8988T (cell line): ENCODE results near the gene ALG1.
"Not testable (repeated sequence)": the region's sequence is repeated elsewhere in the genome, so short reads cannot be mapped to it uniquely, and the experiment has no call there.

Source experiments
- DNase-seq: peaks from one replicate; pipeline ENCODE4 v3.0.0; 2011

Gene ALG1, protein sequence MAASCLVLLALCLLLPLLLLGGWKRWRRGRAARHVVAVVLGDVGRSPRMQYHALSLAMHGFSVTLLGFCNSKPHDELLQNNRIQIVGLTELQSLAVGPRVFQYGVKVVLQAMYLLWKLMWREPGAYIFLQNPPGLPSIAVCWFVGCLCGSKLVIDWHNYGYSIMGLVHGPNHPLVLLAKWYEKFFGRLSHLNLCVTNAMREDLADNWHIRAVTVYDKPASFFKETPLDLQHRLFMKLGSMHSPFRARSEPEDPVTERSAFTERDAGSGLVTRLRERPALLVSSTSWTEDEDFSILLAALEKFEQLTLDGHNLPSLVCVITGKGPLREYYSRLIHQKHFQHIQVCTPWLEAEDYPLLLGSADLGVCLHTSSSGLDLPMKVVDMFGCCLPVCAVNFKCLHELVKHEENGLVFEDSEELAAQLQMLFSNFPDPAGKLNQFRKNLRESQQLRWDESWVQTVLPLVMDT

DNA sequence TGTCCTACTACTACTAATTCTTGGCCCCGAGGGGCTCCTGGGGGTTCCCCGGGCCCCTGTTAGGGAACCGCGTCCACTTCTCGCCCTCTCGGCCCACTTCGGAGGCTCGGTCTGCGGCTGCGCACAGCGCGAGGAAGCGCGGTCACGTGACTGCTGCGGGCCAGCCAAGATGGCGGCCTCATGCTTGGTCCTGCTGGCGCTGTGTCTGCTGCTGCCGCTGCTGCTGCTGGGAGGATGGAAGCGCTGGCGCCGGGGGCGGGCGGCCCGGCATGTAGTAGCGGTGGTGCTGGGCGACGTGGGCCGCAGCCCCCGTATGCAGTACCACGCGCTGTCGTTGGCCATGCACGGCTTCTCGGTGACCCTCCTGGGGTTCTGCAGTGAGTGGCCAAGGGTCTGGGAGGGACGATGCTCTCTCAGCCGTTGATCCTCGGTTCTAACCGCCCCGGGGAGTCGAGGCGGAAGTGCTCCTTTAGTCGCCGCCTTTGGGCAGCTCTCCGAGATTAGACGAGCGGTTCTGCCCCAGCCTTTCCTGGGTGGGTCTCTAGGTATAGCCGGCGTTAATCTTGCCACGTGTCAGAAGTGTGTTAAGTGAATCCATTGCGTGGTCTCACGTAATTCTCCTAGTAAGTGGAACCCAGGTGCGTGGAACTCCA, at the start of gene ALG1:
Gene ALG1 (plus strand): TSS at position 163 of the 653 bp plus-strand sequence. CDS start 7 bp downstream, at position 170.
- peak; percentile 66 for DNase-seq

DNA sequence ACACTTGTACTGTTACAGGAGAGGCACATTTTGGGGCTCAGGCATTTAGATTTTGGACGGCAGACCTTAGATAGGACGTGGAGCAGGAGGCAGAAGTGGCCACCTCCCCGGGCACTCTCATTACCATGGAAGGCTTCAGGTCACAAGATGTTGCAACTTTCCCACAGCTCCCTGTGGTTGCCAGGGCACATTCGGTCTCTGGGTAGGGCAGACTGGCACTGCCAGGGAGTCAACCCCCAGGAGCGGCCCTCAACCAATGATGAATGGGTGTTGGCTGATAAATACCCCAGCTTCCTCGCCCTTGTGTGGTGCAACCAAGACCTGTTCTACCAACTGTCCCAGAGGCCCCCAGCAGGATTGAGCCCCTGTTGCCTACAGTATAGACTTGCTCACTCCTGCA, 49.1 kb upstream of the ALG1 start:
- no peak for DNase-seq

DNA sequence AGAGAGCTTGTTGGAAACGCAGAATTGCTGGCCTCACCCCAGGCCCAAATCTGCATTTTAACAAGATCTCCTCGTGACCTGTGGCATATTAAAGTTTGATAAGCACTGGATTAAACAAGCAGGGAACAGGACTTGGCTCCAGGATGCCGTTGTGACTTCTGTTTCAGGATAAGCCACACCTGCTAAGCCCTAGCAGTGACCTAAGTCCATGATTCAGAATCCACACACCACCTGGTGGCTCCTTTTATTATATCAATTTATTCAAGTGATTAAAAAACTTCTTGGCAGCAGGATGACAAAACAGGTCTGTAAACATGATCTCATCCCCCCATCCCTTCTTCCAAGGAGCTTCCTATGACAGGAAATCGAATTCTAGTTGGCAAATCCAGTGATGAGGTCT, 47.0 kb upstream of the ALG1 start:
- peak; percentile 53 for DNase-seq

DNA sequence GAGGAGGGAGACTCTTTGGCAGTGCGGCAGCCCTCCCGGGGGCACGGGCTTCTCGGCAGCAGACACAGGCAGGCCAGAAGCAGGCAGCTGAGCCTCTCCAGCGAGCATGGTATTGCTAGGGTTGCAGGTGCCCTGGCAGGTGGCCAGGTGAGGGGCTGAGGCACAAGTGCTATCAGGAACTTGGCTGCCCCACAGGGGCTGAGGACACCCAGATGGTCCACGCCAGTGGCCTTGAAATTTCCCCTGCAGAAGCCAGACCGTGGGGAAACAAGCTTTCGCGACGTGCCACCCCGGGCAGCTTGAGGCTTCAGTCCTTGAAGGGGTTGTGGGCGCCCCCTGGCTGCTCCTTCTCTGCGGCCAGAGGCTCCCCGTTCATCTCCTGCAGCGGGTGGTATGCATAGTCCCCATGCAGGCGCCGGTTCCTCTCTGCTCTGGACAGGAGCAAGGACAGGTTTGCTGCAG, 46.4 kb upstream of the ALG1 start:
- DNase-seq = peak; percentile 72

DNA sequence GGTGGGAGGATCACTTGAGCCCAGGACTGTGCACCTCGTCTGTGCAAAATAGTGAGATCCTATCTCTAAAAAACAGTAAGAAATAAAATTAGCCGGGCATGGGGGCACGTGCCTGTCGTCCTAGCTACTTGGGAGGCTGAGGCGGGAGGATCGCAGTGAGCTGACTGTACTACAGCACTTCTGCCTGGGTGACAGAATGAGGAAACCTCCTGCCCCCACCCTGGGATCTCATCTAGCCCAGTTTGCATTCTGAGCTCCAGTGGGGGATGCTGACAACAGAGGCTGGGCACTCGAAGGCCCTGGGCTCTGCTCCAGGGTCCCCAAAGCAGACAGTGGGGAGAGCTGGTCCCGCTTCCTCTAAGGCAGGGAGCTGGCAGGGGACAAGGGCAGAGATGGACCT, 45.0 kb upstream of the ALG1 start:
- DNase-seq = no peak

DNA sequence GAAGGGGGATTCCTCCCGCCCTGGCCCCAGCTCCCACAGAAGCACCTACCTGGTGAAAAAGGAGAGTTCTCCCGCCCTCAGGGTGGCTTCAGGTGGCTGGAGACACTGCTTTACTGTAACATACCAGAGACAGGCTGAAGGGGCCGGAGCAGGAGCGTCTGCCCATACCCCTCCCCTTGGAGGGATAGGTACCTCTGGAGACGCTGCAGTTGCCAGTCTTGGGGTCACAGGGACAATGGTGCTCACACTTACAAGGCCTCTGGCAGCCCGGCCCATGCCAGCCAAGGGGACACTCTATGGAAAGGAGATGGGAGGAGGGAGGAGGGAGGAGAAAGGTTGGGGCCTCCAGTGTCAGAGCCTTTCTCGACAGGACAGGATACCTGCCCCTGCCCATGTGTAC, 44.6 kb upstream of the ALG1 start:
- no peak for DNase-seq

DNA sequence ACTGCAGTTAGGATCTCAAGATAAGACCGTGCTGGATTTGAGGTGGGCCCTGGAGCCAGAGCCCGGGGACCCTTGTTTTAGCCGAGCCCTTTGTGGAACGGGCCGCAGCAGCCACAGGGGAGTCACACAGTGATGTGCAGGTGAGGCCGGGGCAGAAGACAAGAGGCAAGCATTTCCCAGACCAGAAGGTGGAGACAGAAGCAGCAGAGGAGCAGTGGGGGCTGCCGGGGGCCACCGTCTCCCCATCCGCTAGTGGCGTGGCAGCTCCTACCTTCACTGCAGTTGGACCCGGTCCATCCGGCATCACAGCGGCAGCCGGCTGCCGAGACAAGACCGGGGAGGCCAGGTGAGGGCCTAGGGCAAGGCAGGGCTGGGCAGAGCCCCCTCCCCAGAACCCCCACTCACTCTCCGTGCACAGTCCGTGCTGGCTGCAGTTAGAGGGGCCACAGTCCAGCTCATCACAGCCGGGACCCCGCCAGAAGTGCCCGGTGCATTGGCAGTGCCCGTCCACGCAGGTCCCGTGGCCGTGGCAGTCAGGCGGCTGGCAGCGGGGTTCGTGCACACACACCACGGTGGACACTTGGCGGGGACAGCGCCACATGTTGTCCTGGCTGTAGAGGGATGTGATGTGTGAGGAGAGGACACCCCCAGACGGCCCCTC, 43.9 kb upstream of the ALG1 start:
- DNase-seq = no peak

DNA sequence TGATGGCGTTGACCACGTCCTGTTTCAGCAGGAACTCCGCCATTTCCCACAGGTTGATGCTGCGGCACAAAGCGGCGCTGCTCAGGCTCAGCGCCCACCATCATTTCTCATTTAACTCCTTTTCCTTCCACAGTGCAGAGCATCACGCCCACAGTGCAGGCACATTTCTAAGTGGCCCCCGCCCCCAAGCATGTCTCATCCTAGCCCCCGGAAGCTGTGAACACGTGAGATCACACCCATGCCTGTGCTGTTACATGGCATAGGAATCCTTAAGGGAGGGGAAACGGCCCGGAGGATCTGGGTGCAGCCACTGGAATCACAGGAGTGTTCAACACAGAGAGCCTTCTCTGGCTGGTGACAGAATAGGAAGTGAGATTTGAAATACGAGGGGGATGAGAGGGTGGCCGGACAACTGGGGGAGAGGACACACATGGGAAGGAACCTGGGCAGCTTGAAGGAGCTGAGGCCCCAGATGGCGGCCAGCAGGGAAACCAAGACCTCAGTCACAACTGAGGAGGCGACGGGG, 42.6 kb upstream of the ALG1 start:
- DNase-seq = no peak

DNA sequence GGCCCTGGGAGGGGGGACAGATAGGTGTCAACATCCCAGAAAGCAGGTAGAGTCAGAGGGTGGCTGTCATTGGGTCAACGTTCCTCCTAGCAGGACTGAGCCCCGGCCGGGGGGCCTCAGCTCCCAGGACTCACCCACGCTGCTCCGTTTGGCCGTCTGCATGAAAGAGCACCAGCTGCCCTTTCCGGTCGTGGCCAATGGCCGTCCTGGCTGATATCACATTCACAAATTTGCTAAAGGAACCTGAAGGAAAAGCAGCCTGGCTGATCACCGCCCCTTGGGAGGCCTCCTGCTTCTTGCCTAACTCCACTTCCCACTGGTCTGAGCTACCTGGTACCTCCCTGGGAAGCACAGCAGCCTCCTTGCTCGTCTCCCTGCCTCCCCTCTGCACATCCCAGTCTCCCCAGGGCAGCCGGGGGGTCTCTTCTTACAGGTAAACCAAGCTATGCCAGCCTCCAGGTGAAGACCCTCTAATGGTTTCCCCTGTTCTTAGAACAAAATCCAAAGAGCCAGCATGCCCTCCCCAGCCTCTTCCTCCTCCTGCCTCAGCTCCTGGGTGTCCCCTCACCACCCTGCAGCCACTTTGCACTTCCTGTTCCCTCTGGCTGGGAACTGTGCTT, 41.3 kb upstream of the ALG1 start:
- no peak for DNase-seq

DNA sequence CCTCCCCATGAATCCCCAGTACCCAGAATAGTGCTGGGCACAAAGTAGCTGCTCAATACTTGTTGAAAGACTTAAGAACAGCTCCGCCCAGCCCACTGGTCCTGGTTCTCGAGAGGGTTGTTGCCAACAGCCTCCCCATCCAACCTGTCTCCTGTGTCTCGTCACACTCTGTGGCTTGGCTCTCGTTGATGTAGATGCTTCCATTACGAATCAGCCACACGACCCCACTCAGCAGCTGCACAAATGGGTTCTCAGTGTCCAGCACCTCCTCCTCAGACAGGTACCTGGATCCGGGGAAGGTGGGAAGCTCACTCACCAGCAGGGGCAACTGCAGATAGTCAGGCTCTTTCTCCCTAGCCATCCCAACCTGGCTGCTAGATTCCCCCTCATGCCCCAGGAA, 40.0 kb upstream of the ALG1 start:
- DNase-seq = no peak

DNA sequence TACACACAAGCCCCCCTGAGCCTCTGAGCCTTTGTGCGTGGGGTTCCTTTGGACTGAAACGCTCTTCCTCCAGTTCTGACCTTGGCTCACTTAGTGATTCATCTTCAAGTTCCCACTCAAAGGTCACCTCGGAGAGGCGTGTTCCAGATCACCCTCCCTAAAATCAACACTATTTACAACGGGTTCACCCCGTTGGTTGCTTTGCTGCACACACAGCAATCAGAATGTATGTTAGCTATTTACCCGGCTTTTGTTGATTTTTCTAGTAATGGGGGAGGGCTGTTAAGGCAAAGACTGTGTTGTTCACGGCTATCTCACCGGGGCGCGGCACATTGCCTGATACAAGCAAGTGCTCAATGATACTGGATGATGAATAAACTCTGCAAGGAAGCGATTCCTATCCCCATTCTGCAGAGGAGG, 38.9 kb upstream of the ALG1 start:
- no peak for DNase-seq

DNA sequence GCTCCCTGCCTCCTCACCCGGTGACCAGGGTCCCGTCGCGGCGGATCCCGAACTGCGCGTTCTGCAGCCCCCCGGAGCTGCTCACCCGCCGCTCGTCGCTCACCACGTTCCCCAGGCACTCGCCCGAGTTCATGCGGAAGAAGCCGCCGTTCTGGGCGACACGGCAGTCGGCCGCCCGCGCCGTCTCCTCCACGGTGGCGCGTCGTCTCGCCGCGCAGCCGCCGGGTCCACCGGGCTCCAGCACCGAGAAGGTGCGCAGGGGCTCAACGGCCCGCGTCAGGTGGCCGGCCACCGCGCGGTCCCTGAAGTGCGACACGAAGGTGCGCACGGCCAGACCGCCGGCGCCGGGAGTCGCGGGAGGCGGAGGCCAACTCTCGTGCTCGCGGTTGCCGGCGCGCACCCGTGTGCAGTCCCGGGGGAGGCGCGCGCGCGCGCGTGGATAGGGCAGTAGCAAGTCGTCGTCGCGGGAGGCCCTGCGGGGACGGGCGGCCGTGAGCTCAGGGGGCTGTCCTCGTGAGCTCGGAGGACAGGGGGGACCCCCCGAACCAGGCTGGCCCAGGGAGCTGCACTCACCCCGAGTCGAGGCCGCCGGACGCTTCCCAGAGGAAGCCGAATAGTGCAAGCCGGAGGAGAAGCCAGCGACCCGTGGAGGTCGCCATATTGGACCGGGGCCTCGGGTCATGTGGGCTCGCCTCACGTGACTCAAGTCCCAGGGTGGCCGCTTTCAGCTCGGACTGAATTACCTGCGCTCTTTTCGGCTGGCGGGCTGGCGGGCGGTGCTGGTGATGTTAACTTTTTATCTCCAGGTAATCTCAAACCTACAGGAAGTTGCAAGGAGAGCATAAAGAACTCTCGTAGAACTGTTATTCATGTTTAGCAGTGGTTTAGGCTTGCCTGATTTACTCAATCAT, 38.1 kb upstream of the ALG1 start, which contains the start of gene NAGPA:
Gene NAGPA (minus strand): TSS at position 680 of the 911 bp plus-strand sequence. CDS start 21 bp downstream, at position 659.
- DNase-seq = peak; percentile 80

DNA sequence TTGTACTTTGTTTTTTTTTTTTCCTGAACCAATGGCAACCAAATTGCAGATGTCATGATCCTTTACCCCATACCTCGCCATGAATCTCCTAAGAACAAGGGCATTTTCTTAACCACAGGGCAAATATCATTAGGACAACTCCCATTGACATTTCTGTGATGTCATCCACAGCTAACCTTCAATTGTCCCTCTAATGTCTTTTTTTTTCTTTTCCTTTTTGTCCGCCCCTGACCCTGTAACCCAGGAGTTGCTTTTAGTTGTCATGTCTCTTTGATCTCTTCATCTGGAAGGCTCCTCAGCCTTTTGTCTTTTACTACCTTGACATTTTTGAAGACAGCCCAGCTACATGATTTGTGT, 37.5 kb upstream of the ALG1 start:
- DNase-seq = no peak

DNA sequence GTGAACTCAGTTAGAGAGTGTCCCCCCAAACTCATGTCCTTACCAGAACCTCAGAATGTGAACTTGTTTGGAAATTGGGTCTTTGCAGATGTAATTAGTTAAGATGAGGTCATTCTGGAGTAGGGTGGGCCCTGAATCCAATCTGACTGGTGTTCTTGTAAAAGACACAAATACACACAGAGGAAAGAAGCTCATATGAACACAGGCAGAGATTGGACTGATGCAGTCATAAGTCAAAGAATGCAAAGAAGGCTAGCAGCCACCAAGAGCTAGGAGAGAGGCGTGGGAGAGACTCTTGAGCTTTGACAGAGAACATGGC, 35.8 kb upstream of the ALG1 start:
- no peak for DNase-seq

DNA sequence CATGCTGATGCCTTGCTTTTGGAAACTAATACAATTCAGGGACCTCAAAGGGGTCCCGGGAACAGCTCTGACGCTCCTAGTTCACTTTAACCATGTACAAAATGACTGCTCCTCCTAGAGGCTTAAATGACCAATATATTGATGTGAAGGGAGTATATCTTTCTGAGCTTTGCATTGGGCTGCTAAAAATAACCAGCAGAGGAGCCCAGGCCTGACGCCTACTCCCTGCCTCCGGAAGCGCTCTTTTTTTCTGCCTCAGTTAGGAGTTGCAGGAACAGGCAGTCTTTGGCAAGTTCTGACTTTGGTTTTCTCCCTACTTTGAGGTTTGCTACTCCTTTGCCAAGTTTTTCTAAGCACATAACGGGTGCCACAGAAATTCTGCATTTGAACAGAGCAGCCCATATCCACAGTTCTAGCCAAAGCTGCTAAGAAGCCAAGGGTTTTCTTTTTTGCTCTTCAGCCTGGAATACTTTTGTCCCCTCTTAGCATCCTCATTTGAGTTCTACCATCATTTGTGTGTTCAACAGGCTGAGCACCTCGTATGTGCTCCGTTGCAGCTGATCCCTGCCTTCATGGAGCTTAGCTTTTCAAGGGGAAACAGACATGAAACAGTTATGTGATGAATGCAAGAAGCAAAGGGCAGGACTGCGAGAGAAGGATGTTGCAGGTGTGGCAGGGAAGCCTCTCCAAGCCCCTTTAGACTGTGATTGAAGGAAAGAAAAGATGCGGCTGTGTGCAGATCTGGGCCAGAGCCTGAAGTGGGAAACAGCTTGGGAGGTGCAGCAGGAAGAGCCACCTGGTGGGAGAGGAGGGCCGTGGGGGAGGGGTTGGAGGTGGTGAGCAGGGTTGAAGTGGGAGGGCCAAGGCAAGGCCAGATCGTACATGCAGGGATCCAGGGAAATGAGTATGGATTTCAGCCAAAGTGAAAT, 35.2 kb upstream of the ALG1 start:
- no peak for DNase-seq

DNA sequence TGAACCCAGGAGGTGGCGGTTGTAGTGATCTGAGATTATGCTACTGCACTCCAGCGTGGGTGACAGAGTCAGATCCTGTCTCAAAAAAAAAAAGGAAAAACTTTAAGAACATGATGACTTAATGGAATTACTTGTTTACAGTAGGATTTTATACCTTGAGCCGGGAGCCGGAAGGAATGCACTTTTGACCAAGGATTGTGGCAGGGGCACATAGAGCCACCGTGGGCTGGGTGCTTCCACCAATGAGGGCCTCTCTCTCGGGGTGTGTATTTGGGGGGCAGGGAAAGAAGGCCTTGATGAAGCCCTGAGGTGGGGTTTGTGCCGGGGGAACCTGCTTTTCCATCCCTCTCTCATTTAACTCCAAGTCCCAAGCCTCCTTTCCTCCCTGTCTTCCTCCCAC, 31.2 kb upstream of the ALG1 start:
- no peak for DNase-seq

DNA sequence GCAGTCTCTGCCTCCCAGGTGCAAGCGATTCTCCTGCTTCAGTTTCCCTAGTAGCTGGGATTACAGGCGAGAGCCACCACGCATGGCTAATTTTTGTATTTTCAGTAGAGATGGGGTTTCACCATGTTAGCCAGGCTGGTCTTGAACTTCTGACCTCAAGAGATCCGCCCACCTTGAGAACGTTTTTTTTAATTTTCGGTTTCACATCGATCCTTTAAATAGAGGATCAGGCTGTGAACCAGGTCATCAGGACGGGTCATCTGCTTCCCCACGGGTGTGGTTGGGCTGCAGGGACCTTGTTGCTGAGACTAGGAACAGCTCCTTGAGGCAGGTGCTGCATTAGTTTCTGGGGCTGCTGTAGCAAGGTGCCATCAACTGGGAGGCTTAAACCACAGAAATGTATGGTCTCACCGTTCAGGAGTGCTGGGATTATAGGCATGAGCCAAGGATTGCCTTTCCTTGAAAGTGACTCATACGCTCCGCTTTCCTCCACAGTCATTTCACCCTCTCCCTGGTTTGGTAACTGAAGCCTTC, 30.0 kb upstream of the ALG1 start:
- no peak for DNase-seq

DNA sequence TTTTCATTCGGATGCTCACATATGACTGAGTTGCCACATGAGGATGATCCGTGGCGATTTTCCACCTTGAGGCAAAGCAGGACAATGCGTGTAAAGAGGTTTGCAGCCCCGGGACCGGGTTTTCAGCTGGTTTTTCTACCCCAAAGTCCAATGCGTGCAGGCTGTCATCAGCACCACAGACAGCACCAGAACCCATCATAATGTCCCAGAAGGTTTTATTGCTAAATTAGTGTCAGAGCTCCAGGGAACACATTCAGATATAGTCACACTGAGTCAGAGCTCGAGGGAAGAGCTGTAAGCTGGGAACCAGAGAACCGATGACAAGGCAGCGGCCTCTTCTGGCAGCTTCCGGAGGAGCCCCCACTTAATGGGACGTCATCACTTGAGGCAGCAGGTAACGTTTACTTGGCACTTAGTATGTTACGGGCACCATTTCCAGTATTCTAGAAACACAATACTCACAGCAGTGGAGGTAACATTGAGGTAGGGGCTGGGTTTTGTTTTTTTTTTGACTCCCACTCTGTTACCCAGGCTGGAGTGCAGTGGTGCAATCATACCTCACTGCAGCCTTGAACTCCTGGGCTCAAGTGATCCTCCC, 29.0 kb upstream of the ALG1 start:
- DNase-seq = no peak

DNA sequence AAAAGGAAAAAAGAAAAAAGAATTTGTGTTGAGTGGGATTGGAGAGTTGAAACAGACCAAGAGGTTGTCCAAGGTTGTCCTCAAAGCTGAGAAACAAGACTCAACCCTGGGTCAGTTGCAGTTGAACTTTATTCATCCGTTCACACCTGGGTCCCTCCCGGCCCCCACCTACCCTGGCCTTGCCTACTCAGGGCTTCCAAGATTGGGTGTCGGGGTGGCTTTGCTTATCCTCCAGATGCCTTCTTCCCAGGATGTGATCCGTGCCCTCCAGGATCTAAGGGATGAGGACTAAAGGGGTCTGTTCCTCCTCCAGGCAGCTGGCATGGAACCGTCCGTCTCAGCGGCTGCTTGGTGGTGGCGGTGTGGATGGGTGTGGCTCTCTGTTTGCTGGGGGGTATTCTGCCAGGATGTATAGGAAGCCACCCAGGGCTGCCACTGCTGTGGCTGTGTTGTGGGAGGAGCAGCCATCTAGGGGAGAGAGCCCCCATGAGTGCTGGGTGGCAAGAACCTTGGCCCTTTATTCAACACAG, 27.6 kb upstream of the ALG1 start:
- DNase-seq = no peak

DNA sequence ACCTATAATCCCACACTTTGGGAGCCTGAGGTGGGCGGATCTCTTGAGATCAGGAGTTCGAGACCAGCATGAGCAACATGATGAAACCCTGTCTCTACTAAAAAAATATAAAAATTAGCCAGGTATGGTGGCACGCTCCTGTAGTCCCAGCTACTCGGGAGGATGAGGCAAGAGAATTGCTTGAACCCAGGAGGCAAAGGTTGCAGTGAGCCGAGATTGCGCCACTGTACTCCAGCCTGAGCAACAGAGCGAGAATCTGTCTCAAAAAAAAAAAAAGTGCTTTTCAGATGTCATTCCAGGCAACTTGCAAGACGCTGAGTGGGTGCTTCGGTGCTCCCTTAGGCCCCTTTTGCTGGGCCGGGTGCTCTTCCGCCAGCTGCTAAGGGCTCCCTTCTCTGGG, 27.1 kb upstream of the ALG1 start:
- not testable (repeated sequence) for DNase-seq
